CD4-positive, alpha-beta memory T cell (primary cell): ENCODE data around the gene NRN1L. TPM values are rescaled to one million over a fixed set of nuclear protein-coding genes. Genes with fewer than 3 reads are reported as not detected.

Source experiments
- CTCF ChIA-PET: fragments of 350-600 bp; sonication (Branson Sonifier 250); formaldehyde crosslinking; loops from one replicate; lab custom pipeline; 2021; ENCODE audit warnings: inconsistent platforms; ENCODE audit not compliant: partially characterized antibody; lab: Charles Lee
- POLR2A ChIA-PET: fragments of 350-600 bp; sonication (Branson Sonifier 250); formaldehyde crosslinking; loops from one replicate; lab custom pipeline; 2021; ENCODE audit not compliant: partially characterized antibody; lab: Charles Lee
- DNase-seq, 5 donors: peaks; one replicate each; pipeline versions ENCODE4 v3.0.0 to v3.0.0-alpha.2; 2020 to 2022; ENCODE audit warnings: mixed read lengths in 1 of 5
- H3K27ac ChIP-seq: one replicate; pipeline ENCODE4 v1.7.0; 2013; ENCODE audit warnings: low read depth, low read length
- H3K27me3 ChIP-seq: 2 replicates; pipeline ENCODE4 v1.7.0; 2013; ENCODE audit warnings: mild to moderate bottlenecking, low read length, moderate library complexity; ENCODE audit not compliant: insufficient read depth
- H3K36me3 ChIP-seq: 2 replicates; pipeline ENCODE4 v1.7.0; 2013; ENCODE audit warnings: mild to moderate bottlenecking, low read length, moderate library complexity; ENCODE audit not compliant: insufficient read depth
- H3K4me1 ChIP-seq: 2 replicates; pipeline ENCODE4 v1.7.0; 2013; ENCODE audit warnings: mild to moderate bottlenecking, low read length, moderate library complexity; ENCODE audit not compliant: insufficient read depth
- H3K4me3 ChIP-seq, 2 donors: one replicate each; pipeline ENCODE4 v1.7.0; 2013; ENCODE audit warnings: low read length in 2 of 2, mild to moderate bottlenecking in 1 of 2
- H3K9me3 ChIP-seq, 2 donors: one replicate each; pipeline ENCODE4 v1.7.0; 2013; ENCODE audit warnings: low read length in 2 of 2, control low read depth in 1 of 2; ENCODE audit not compliant: control insufficient read depth in 1 of 2
- H3K27ac Mint-ChIP-seq, 7 donors: one replicate each; pipeline ENCODE4 v1.8.0; 2020 to 2021; ENCODE audit warnings: mixed read lengths in 7 of 7, mild to moderate bottlenecking in 6 of 7, inconsistent platforms in 3 of 7, moderate library complexity in 3 of 7
- H3K27me3 Mint-ChIP-seq, 2 donors: one replicate each; pipeline ENCODE4 v1.8.0; 2020 to 2021; ENCODE audit warnings: mixed read lengths in 2 of 2
- H3K36me3 Mint-ChIP-seq, 2 donors: one replicate each; pipeline ENCODE4 v1.8.0; 2020 to 2021; ENCODE audit warnings: mixed read lengths in 2 of 2, inconsistent platforms in 1 of 2, mild to moderate bottlenecking in 1 of 2
- H3K4me1 Mint-ChIP-seq, 4 donors: one replicate each; pipeline ENCODE4 v1.8.0; 2020 to 2021; ENCODE audit warnings: mixed read lengths in 4 of 4, mild to moderate bottlenecking in 1 of 4
- H3K4me3 Mint-ChIP-seq, 8 donors: one replicate each; pipeline ENCODE4 v1.8.0; 2020 to 2021; ENCODE audit warnings: mixed read lengths in 8 of 8, mild to moderate bottlenecking in 7 of 8, moderate library complexity in 6 of 8, inconsistent platforms in 3 of 8
- H3K9me3 Mint-ChIP-seq, 8 donors: one replicate each; pipeline ENCODE4 v1.8.0; 2020 to 2021; ENCODE audit warnings: mixed read lengths in 8 of 8, mild to moderate bottlenecking in 5 of 8, inconsistent platforms in 3 of 8, moderate library complexity in 1 of 8
- intact Hi-C: fragments of 100-400 bp; cut with micrococcal nuclease; formaldehyde crosslinking; loops from one replicate; pipeline ENCODE4 v1.15.1; 2023
- polyA plus RNA-seq, 2 donors: library from polyadenylated mRNA; unstranded; fragments of 300-500 nt; fragmentation: Illumina TruSeq; gene quantifications; one replicate each; pipeline ENCODE4 v1.2.3, GENCODE V29; 2021
- total RNA-seq, 2 experiments: library from RNA; stranded (reverse); gene quantifications; one replicate each; pipeline ENCODE4 v1.2.3, GENCODE V29; 2021

Gene NRN1L
- total and polyA plus RNA-seq, 4 experiments from 2014 or later = 0.81 to 7.0 (median 3.4) TPM

GRCh38 chr16:67879462-67879861 is 5.2 kb upstream of the NRN1L start:
- H3K9me3 ChIP-seq = no peaks in the 10 kb centered on the region
- H3K4me3 ChIP-seq = no peak overlapping the region
- Mint-ChIP-seq H3K9me3 (peaks cover 0 to 4% (median 0%) of the 10 kb centered on the region in 8 donors), H3K36me3 (peaks cover 41 to 83% of the 10 kb centered on the region in 2 donors), H3K27me3 (no peaks in the 10 kb centered on the region), H3K4me1 (peaks cover 13 to 18% (median 15%) of the 10 kb centered on the region in 4 donors), H3K4me3 (no peak overlapping the region), H3K27ac (peak overlapping the region in 2 of 7 donors; percentile 21 to 48)
- H3K27me3 ChIP-seq = no peaks in the 10 kb centered on the region
- ChIA-PET POLR2A (interaction anchor here (0.6 to 0.8 kb wide), 2 partner anchors 13 kb away, joined by 3 to 4 read pairs; partner anchors contain the start of gene PSKH1), CTCF (interaction anchor here (1.6 to 2.4 kb wide), 4 partner anchors 45 to 358 kb away, joined by 4 to 11 read pairs (median 6); no protein-coding TSS in a partner anchor)
- intact Hi-C loops = no loop called here
- peaks cover 20% of the 10 kb centered on the region for H3K4me1 ChIP-seq
- H3K27ac ChIP-seq = no peak overlapping the region
- peaks cover 86% of the 10 kb centered on the region for H3K36me3 ChIP-seq
- no peak for DNase-seq

GRCh38 chr16:67879936-67880335 is 4.7 kb upstream of the NRN1L start:
- Histone ChIP-seq H3K4me3 (no peak overlapping the region), H3K4me1 (peaks cover 15% of the 10 kb centered on the region), H3K36me3 (peaks cover 88% of the 10 kb centered on the region), H3K27ac (no peak overlapping the region), H3K27me3 (no peaks in the 10 kb centered on the region), H3K9me3 (no peaks in the 10 kb centered on the region)
- intact Hi-C loops = no loop called here
- Mint-ChIP-seq H3K27me3 (no peaks in the 10 kb centered on the region), H3K9me3 (peaks cover 0 to 4% (median 0%) of the 10 kb centered on the region in 8 donors), H3K4me1 (peaks cover 8 to 14% (median 12%) of the 10 kb centered on the region in 4 donors), H3K36me3 (peaks cover 41 to 83% of the 10 kb centered on the region in 2 donors), H3K27ac (no peak overlapping the region), H3K4me3 (no peak overlapping the region)
- DNase-seq = no peak
- POLR2A ChIA-PET = interaction anchor here (0.6 to 1.4 kb wide), 2 partner anchors 8 to 9 kb away, joined by 3 to 4 read pairs; no protein-coding TSS in a partner anchor
- CTCF ChIA-PET = interaction anchor here (1.6 to 2.4 kb wide), 4 partner anchors 44 to 358 kb away, joined by 4 to 11 read pairs (median 6); no protein-coding TSS in a partner anchor

- Histone ChIP-seq H3K27ac (no peak overlapping the region), H3K36me3 (peaks cover 88% of the 10 kb centered on the region), H3K9me3 (no peaks in the 10 kb centered on the region), H3K4me3 (no peak overlapping the region), H3K4me1 (peaks cover 9% of the 10 kb centered on the region), H3K27me3 (no peaks in the 10 kb centered on the region)
- intact Hi-C loops = no loop called here
- Mint-ChIP-seq H3K36me3 (peaks cover 41 to 79% of the 10 kb centered on the region in 2 donors), H3K27ac (peak overlapping the region in 1 of 7 donors; percentile 44), H3K27me3 (no peaks in the 10 kb centered on the region), H3K4me3 (no peak overlapping the region), H3K9me3 (peaks cover 0 to 4% (median 0%) of the 10 kb centered on the region in 8 donors), H3K4me1 (peaks cover 2 to 7% (median 6%) of the 10 kb centered on the region in 4 donors)
- no peak for DNase-seq
- ChIA-PET POLR2A (interaction anchor here (1.4 kb wide), 1 partner anchor 9 kb away, joined by 4 read pairs; no protein-coding TSS in a partner anchor), CTCF (interaction anchor here (2.4 to 4.3 kb wide), 2 partner anchors 64 to 161 kb away, joined by 11 to 73 read pairs; no protein-coding TSS in a partner anchor)
Observed at GRCh38 chr16:67880584-67880983, 4.1 kb upstream of the NRN1L start.

- H3K4me3 Mint-ChIP-seq = no peak overlapping the region
- H3K4me1 ChIP-seq = no peaks in the 10 kb centered on the region
Observed at GRCh38 chr16:67881621-67882161, 3.0 kb upstream of the NRN1L start.

GRCh38 chr16:67882374-67883145 is 2.1 kb upstream of the NRN1L start:
- Mint-ChIP-seq H3K4me3 (no peak overlapping the region), H3K27me3 (no peaks in the 10 kb centered on the region), H3K9me3 (peaks cover 0 to 3% (median 0%) of the 10 kb centered on the region in 8 donors), H3K27ac (no peak overlapping the region), H3K4me1 (peaks cover 0 to 1% (median 0%) of the 10 kb centered on the region in 4 donors), H3K36me3 (peaks cover 41 to 67% of the 10 kb centered on the region in 2 donors)
- Histone ChIP-seq H3K27me3 (no peaks in the 10 kb centered on the region), H3K4me3 (no peak overlapping the region), H3K36me3 (peaks cover 71% of the 10 kb centered on the region), H3K4me1 (no peaks in the 10 kb centered on the region), H3K9me3 (no peaks in the 10 kb centered on the region), H3K27ac (no peak overlapping the region)
- CTCF ChIA-PET = interaction anchor here (0.5 to 5.4 kb wide), 21 partner anchors 8 to 348 kb away, joined by 3 to 73 read pairs (median 6); partner anchors contain the start of genes DDX28, DUS2, PSKH1 and PSMB10
- POLR2A ChIA-PET = interaction anchor here (0.9 to 1.8 kb wide), 8 partner anchors 9 to 49 kb away, joined by 3 to 8 read pairs (median 4); partner anchors contain the start of genes CTRL, EDC4, NUTF2 and PSKH1
- intact Hi-C loops = loop anchor here (1.0 to 2.0 kb wide), 5 partner anchors 46 to 347 kb away; no protein-coding TSS in a partner anchor
- DNase-seq = no peak

More at GRCh38 chr16:67881621-67882161, 3.0 kb upstream of the NRN1L start:
- no peaks in the 10 kb centered on the region for H3K9me3 ChIP-seq
- peaks cover 80% of the 10 kb centered on the region for H3K36me3 ChIP-seq
- H3K4me3 ChIP-seq = no peak overlapping the region
- DNase-seq = no peak
- no peak overlapping the region for H3K27ac Mint-ChIP-seq
- POLR2A ChIA-PET = interaction anchor here (0.9 to 1.7 kb wide), 2 partner anchors 10 to 49 kb away, joined by 3 to 4 read pairs; partner anchors contain the start of gene CTRL
- intact Hi-C loops = loop anchor here (2.0 kb wide), 1 partner anchor 111 kb away; no protein-coding TSS in a partner anchor
- H3K9me3 Mint-ChIP-seq = peaks cover 0 to 3% (median 0%) of the 10 kb centered on the region in 8 donors
- no peak overlapping the region for H3K27ac ChIP-seq
- H3K4me1 Mint-ChIP-seq = peaks cover 0 to 1% (median 0%) of the 10 kb centered on the region in 4 donors
- peaks cover 45 to 75% of the 10 kb centered on the region in 2 donors for H3K36me3 Mint-ChIP-seq
- no peaks in the 10 kb centered on the region for H3K27me3 Mint-ChIP-seq
- CTCF ChIA-PET = interaction anchor here (1.0 to 5.4 kb wide), 13 partner anchors 12 to 164 kb away, joined by 3 to 73 read pairs (median 10); partner anchors contain the start of genes DDX28, DUS2, PSKH1 and PSMB10
- H3K27me3 ChIP-seq = no peaks in the 10 kb centered on the region

DNA sequence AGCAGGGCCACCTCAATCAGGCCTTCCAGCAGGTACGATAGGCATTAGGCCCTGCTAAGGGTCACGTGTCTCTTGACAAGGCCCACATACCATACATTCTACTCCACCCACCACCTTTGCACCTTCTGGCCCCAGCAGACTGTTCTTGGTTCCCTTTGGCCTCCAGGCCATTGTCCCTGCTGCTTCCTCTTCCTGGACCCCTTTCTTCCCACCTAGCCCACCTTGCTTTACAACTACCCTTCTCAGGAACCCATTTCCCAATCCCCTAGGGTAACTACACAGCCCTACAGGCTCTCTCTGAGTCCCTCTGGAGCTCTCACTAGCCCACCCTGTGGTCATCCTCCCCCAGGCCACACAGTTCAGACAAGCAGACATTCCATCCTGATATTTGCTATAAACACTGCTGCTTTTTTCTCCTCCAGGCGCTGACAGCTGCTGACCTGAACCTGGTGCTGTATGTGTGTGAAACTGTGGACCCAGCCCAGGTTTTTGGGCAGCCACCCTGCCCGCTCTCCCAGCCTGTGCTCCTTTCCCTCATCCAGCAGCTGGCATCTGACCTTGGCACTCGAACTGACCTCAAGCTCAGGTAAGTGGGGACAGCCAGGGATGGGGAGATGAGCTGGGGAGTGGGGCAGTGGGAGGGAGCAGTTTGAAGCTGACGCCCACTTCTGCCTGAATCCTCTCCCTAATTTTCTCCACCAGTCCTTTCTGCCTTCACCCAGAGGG is 1.4 kb upstream of the NRN1L start:
- Histone ChIP-seq H3K27ac (no peak overlapping the region), H3K36me3 (peaks cover 64% of the 10 kb centered on the region), H3K4me3 (no peak overlapping the region), H3K4me1 (no peaks in the 10 kb centered on the region), H3K27me3 (no peaks in the 10 kb centered on the region), H3K9me3 (no peaks in the 10 kb centered on the region)
- DNase-seq = peak in 1 of 5 donors; percentile 27
- Mint-ChIP-seq H3K9me3 (peaks cover 0 to 3% (median 0%) of the 10 kb centered on the region in 8 donors), H3K4me1 (peaks cover 0 to 1% (median 0%) of the 10 kb centered on the region in 4 donors), H3K36me3 (peaks cover 41 to 60% of the 10 kb centered on the region in 2 donors), H3K27ac (peak overlapping the region in 6 of 7 donors; percentile 22 to 83 (median 40)), H3K27me3 (no peaks in the 10 kb centered on the region), H3K4me3 (peak overlapping the region in 1 of 8 donors; percentile 41)
- intact Hi-C loops = loop anchor here (1.0 to 2.0 kb wide), 5 partner anchors 45 to 346 kb away; no protein-coding TSS in a partner anchor
- ChIA-PET CTCF (interaction anchor here (0.5 to 5.4 kb wide), 51 partner anchors 9 to 363 kb away, joined by 3 to 73 read pairs (median 4); partner anchors contain the start of genes CARMIL2, CTRL, DDX28 and DUS2), POLR2A (interaction anchor here (1.0 to 1.8 kb wide), 10 partner anchors 10 to 53 kb away, joined by 3 to 8 read pairs (median 4); partner anchors contain the start of genes CTRL, EDC4, NUTF2 and PSKH1)
